ENCODE measurements around the gene NBAS.

The NBAS gene

DNA sequence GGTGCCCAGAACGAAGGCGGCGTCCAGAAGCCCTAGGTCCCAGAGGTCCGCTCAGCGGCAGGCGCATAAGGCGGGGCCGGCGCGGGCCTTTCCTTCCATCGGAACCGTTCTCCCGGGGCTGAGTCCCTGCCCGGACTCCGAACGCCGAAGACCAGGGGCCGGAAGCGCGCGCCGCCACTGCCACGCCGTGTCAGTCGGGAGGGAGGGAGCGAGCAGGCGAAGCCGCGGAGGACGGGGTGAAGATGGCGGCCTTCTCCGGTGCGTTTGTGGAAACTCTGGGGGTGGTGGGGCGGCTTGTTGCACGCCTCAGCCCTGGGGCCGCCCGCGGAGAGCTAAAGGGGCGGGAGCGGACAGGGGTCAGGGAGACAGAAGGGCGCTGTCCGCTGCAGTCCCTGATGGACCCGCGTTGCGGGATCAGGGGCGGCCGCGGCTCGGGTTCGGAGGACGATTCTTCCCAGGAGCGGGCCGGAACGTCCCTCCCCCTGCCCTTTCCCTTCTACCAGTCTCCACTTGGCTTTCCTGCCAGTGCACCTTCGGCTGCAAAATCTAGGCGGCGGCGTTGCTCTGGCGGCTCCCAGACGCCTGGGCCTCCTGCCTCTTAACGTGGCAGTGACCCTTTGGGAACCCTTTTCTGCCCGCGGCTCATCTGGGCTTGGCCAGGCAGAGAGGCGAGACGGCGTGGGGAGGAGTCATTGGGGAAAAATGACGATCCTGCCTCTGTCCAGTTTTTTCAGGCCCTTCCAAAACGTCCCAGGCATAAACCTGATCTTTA lies 30.7 kb upstream of the NBAS start, which contains the start of gene DDX1:
TSS of gene DDX1 (plus strand) at position 177 of the 772 bp plus-strand sequence. CDS start at position 243, 66 bp downstream.
- Histone ChIP-seq H3K9me3 (no peaks in the 10 kb centered on the region), H3K36me3 (peaks cover 25% of the 10 kb centered on the region), H3K4me3 (peak within 1 kb of the TSS; percentile 98), H3K9ac (peak within 1 kb of the TSS; percentile 97), H3K27me3 (no peaks in the 10 kb centered on the region), H3K4me2 (peak within 1 kb of the TSS; percentile 80), H3K27ac (peak within 1 kb of the TSS; percentile 95), H4K20me1 (peaks cover 37% of the 10 kb centered on the region), H3K4me1 (peaks cover 20% of the 10 kb centered on the region)
- TF ChIP-seq Cebpa-rat (IDR thresholded peaks at IDR 0.05), result no peak

GRCh38 chr2:15591373-15591691 lies 30.2 kb upstream of the NBAS start:
- peaks cover 20% of the 10 kb centered on the region for H3K4me1 ChIP-seq
- TF ChIP-seq Cebpa-rat (IDR thresholded peaks at IDR 0.05), result no peak
- peaks cover 20% of the 10 kb centered on the region for H3K36me3 ChIP-seq
- peak overlapping the region; percentile 95 for H3K27ac ChIP-seq
- H3K4me3 ChIP-seq, result peak overlapping the region; percentile 98
- no peaks in the 10 kb centered on the region for H3K27me3 ChIP-seq
- H3K9me3 ChIP-seq, result no peaks in the 10 kb centered on the region
- H4K20me1 ChIP-seq, result peaks cover 36% of the 10 kb centered on the region
- peak overlapping the region; percentile 97 for H3K9ac ChIP-seq
- peak overlapping the region; percentile 80 for H3K4me2 ChIP-seq

- Histone ChIP-seq H3K4me1 (peaks cover 14% of the 10 kb centered on the region), H3K4me3 (no peak overlapping the region), H3K27me3 (no peaks in the 10 kb centered on the region), H3K27ac (no peak overlapping the region), H3K9ac (no peak overlapping the region), H3K9me3 (no peaks in the 10 kb centered on the region), H3K4me2 (no peak overlapping the region), H4K20me1 (peaks cover 7% of the 10 kb centered on the region; the same call in 1 of the 2 replicates), H3K36me3 (no peaks in the 10 kb centered on the region)
- no peak for TF ChIP-seq Cebpa-rat (IDR thresholded peaks at IDR 0.05)
These were observed 27.3 kb upstream of the NBAS start for GRCh38 chr2:15588329-15588919.

- no peak for TF ChIP-seq Cebpa-rat (IDR thresholded peaks at IDR 0.05)
- no peaks in the 10 kb centered on the region for H3K9me3 ChIP-seq
- H3K4me2 ChIP-seq, result no peak overlapping the region
- H4K20me1 ChIP-seq, result no peaks in the 10 kb centered on the region
- H3K27ac ChIP-seq, result no peak overlapping the region
- H3K27me3 ChIP-seq, result no peaks in the 10 kb centered on the region; the same call in 1 of the 2 replicates
- H3K4me3 ChIP-seq, result no peak overlapping the region
- no peak overlapping the region for H3K9ac ChIP-seq
- H3K4me1 ChIP-seq, result peaks cover 8% of the 10 kb centered on the region
- H3K36me3 ChIP-seq, result no peaks in the 10 kb centered on the region
These were observed 23.8 kb upstream of the NBAS start for GRCh38 chr2:15584767-15585469.

- no peak overlapping the region for H3K9ac ChIP-seq
- H3K9me3 ChIP-seq, result no peaks in the 10 kb centered on the region
- no peaks in the 10 kb centered on the region for H4K20me1 ChIP-seq
- no peak overlapping the region for H3K27ac ChIP-seq
- H3K4me3 ChIP-seq, result no peak overlapping the region
- H3K27me3 ChIP-seq, result no peaks in the 10 kb centered on the region; the same call in 1 of the 2 replicates
- H3K4me2 ChIP-seq, result no peak overlapping the region
- H3K36me3 ChIP-seq, result no peaks in the 10 kb centered on the region
- peaks cover 8% of the 10 kb centered on the region for H3K4me1 ChIP-seq
- TF ChIP-seq Cebpa-rat (IDR thresholded peaks at IDR 0.05), result no peak
These were observed 23.2 kb upstream of the NBAS start for GRCh38 chr2:15584316-15584715.

DNA sequence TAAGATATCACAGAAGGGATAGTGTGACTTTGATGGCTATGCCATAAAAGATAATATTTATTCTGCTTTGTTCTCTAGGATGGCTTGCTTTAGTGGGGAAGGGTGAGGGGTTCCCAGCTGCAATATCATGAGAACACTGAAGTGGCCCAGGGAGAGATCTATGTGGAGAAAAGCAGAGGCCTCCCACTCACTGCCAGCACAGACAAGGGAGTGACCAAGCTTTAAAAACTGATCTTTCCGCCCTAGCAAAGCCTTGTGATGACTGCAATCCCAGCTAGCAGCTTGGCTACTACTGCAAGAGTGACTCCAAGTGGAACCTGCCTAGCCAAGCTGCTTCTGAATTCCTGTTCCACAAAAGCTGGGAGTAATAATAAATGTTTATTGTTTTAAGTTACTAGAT lies 22.7 kb upstream of the NBAS start:
- no peaks in the 10 kb centered on the region for H3K36me3 ChIP-seq
- no peak overlapping the region for H3K9ac ChIP-seq
- H4K20me1 ChIP-seq, result no peaks in the 10 kb centered on the region
- H3K9me3 ChIP-seq, result no peaks in the 10 kb centered on the region
- no peak for TF ChIP-seq Cebpa-rat (IDR thresholded peaks at IDR 0.05)
- no peaks in the 10 kb centered on the region; the same call in 1 of the 2 replicates for H3K27me3 ChIP-seq
- no peak overlapping the region for H3K4me2 ChIP-seq
- peaks cover 8% of the 10 kb centered on the region for H3K4me1 ChIP-seq
- no peak overlapping the region for H3K27ac ChIP-seq
- H3K4me3 ChIP-seq, result no peak overlapping the region

DNA sequence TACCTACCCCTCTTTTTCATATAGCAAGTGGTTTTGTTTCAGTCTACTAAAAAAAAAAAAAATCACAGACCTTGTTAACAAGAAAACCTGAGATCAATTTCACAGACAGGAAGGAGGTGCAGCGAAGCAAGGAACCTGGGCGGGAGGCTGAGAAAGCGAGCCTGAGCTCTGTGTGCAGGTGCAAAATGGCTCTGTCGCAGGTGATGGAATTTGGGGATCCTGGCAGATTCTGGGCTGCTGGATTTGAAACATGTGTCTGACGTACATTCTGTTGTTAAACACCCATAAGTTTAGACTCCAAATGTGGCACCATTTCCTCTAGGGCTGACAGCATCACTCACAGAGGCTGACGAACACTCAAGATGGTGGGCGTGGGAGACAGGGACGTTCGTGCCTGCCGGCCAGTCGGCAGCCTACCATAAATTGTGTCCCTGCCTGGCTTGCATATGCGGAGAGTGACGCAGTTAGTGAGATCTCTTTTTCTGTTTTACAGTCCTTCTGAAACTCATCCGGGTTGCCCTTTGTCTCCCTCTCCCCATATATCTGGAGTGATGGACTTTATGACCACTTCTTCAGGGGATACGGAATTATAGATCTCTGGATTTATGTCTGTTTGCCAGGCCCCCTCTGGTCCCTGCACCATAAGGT lies 21.7 kb upstream of the NBAS start:
- H3K9me3 ChIP-seq, result no peaks in the 10 kb centered on the region
- TF ChIP-seq Cebpa-rat (IDR thresholded peaks at IDR 0.05), result no peak
- H4K20me1 ChIP-seq, result no peaks in the 10 kb centered on the region
- H3K27me3 ChIP-seq, result no peaks in the 10 kb centered on the region; the same call in 1 of the 2 replicates
- no peak overlapping the region for H3K27ac ChIP-seq
- H3K36me3 ChIP-seq, result no peaks in the 10 kb centered on the region
- H3K9ac ChIP-seq, result no peak overlapping the region
- H3K4me2 ChIP-seq, result 0 out of 2 replicates have a peak overlapping the region, but pooled peaks have one; percentile 14
- H3K4me1 ChIP-seq, result peaks cover 8% of the 10 kb centered on the region
- no peak overlapping the region for H3K4me3 ChIP-seq

DNA sequence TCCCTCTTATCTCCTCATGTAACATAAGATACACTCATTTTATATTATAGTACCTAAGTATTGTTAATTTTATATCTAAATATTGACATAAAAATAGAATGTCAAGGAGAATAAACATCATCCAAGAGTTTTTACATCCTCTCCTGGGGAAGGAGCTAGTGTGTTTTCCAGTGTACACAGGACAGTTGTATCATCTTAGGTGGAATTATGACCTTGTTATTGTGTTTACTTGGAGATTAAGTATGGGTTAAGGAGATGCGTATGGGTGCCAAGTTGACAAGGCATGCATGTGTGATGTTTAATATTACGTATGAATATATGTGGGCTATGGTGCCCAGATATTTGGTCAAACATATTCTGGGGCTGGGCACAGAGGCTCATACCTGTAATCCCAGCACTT lies 19.3 kb upstream of the NBAS start:
- H3K27ac ChIP-seq, result no peak overlapping the region
- no peak overlapping the region for H3K4me3 ChIP-seq
- no peaks in the 10 kb centered on the region for H3K36me3 ChIP-seq
- no peak for TF ChIP-seq Cebpa-rat (IDR thresholded peaks at IDR 0.05)
- H3K9me3 ChIP-seq, result no peaks in the 10 kb centered on the region
- H3K9ac ChIP-seq, result no peak overlapping the region
- H3K27me3 ChIP-seq, result no peaks in the 10 kb centered on the region; the same call in 1 of the 2 replicates
- H4K20me1 ChIP-seq, result no peaks in the 10 kb centered on the region
- H3K4me2 ChIP-seq, result no peak overlapping the region
- H3K4me1 ChIP-seq, result peaks cover 19% of the 10 kb centered on the region

- no peaks in the 10 kb centered on the region for H3K9me3 ChIP-seq
- H3K4me2 ChIP-seq, result no peak overlapping the region
- peaks cover 27% of the 10 kb centered on the region for H3K4me1 ChIP-seq
- no peak for TF ChIP-seq Cebpa-rat (IDR thresholded peaks at IDR 0.05)
- no peak overlapping the region for H3K4me3 ChIP-seq
- no peak overlapping the region for H3K9ac ChIP-seq
- H3K36me3 ChIP-seq, result no peaks in the 10 kb centered on the region
- H4K20me1 ChIP-seq, result no peaks in the 10 kb centered on the region
- H3K27ac ChIP-seq, result no peak overlapping the region
- H3K27me3 ChIP-seq, result no peaks in the 10 kb centered on the region; the same call in 1 of the 2 replicates
These were observed 18.5 kb upstream of the NBAS start for GRCh38 chr2:15579641-15580040.
